Measurements from ENCODE around the gene TPX2.

- TF ChIP-seq CTCF (IDR thresholded peaks at IDR 0.05): no peak
- no peak for TF ChIP-seq YY1 (IDR thresholded peaks at IDR 0.05; ENCODE audit: low read depth)
- TF ChIP-seq POLR2AphosphoS5 (IDR thresholded peaks at IDR 0.05; ENCODE audit: low read depth, low read length): no peak
- no peak for TF ChIP-seq TEAD4 (IDR thresholded peaks at IDR 0.05; ENCODE audit: borderline replicate concordance, insufficient read depth)
- no peak for TF ChIP-seq MAX (IDR thresholded peaks at IDR 0.05; ENCODE audit: low read depth)
- no peak for TF ChIP-seq EP300 (IDR thresholded peaks at IDR 0.05; ENCODE audit: borderline replicate concordance in 1 of 2, low read depth in 1 of 2, low read length in 1 of 2)
These were observed 77.1 kb downstream of the TPX2 start for GRCh38 chr20:31816221-31816620.
